LNCaP clone FGC (cell line): ENCODE results near the gene RGPD3.
"Not testable (repeated sequence)": the region's sequence is repeated elsewhere in the genome, so short reads cannot be mapped to it uniquely, and the experiment has no call there.

Experiments used
- DNase-seq: peaks from one replicate; pipeline ENCODE4 v3.0.0-alpha.2; 2011; ENCODE audit warnings: low read depth
- H3K4me3 ChIP-seq: 2 replicates; pipeline ENCODE4 v1.5.1; 2011; ENCODE audit warnings: mild to moderate bottlenecking, low read depth, low read length, control low read depth
- CTCF ChIP-seq: IDR thresholded peaks from 2 replicates; pipeline ENCODE4 v1.5.1; 2012; ENCODE audit warnings: mild to moderate bottlenecking; ENCODE audit not compliant: control insufficient read depth, insufficient read depth; ENCODE audit errors: extremely low read depth

The RGPD3 gene

GRCh38 chr2:106369182-106369581, 99.0 kb downstream of the RGPD3 start:
- not testable (repeated sequence) for H3K4me3 ChIP-seq, DNase-seq

- no peak for TF ChIP-seq CTCF
- DNase-seq, result no peak
- no peak overlapping the region for H3K4me3 ChIP-seq
Measured at GRCh38 chr2:106366204-106366885, 101.9 kb downstream of the RGPD3 start.

- no peak for TF ChIP-seq CTCF
- no peak overlapping the region for H3K4me3 ChIP-seq
- no peak for DNase-seq
Measured at GRCh38 chr2:106363791-106364190, 104.4 kb downstream of the RGPD3 start.

GRCh38 chr2:106362789-106363188, 105.4 kb downstream of the RGPD3 start:
- DNase-seq, result no peak
- no peak for TF ChIP-seq CTCF
- H3K4me3 ChIP-seq, result no peak overlapping the region

- no peak overlapping the region for H3K4me3 ChIP-seq
- no peak for DNase-seq
- TF ChIP-seq CTCF, result no peak
Measured at GRCh38 chr2:106359512-106359911, 108.7 kb downstream of the RGPD3 start.

- TF ChIP-seq CTCF, result no peak
- no peak overlapping the region for H3K4me3 ChIP-seq
- no peak for DNase-seq
Measured at GRCh38 chr2:106358521-106358920, 109.7 kb downstream of the RGPD3 start.

- TF ChIP-seq CTCF, result no peak
- DNase-seq, result no peak
Measured at GRCh38 chr2:106358081-106358480, 110.1 kb downstream of the RGPD3 start.

More at GRCh38 chr2:106358081-106358480, 110.1 kb downstream of the RGPD3 start:
- no peak overlapping the region for H3K4me3 ChIP-seq
